Fibroblast of the aortic adventitia (primary cell): ENCODE results near the gene FARP1. TPM values are rescaled to one million over a fixed set of nuclear protein-coding genes. Genes with fewer than 3 reads are reported as not detected.

Experiments
- DNase-seq: peaks from one replicate; pipeline ENCODE4 v3.0.0-alpha.2; 2010; ENCODE audit warnings: low read depth
- H3K4me3 ChIP-seq: 2 replicates; pipeline ENCODE4 v1.5.1; 2011; ENCODE audit warnings: low read depth, mild to moderate bottlenecking, control low read depth, low read length, moderate library complexity
- CTCF ChIP-seq: IDR thresholded peaks from 2 replicates; pipeline ENCODE4 v1.5.1; 2011; ENCODE audit warnings: mild to moderate bottlenecking, low read length, control low read depth, inconsistent platforms; ENCODE audit not compliant: insufficient read depth
- total RNA-seq: library from RNA; depleted of rRNA; stranded (reverse); fragments of >200 nt; gene quantifications from 2 replicates; pipeline ENCODE4 v1.2.3, GENCODE V29; 2012; ENCODE audit warnings: low replicate concordance

FARP1 gene
- total RNA-seq, 1 donor, result 16.2 TPM

GRCh38 chr13:98188544-98189166 is 45.8 kb downstream of the FARP1 start:
- no peak for TF ChIP-seq CTCF
- DNase-seq, result no peak
- no peak overlapping the region for H3K4me3 ChIP-seq

- TF ChIP-seq CTCF, result no peak
- no peak overlapping the region for H3K4me3 ChIP-seq
- no peak for DNase-seq
These were observed 47.1 kb downstream of the FARP1 start for GRCh38 chr13:98189841-98190505.

- no peak for TF ChIP-seq CTCF
- no peak for DNase-seq
- no peak overlapping the region for H3K4me3 ChIP-seq
These were observed 48.1 kb downstream of the FARP1 start for GRCh38 chr13:98190889-98191444.

GRCh38 chr13:98192008-98192407 is 49.1 kb downstream of the FARP1 start:
- DNase-seq, result no peak
- H3K4me3 ChIP-seq, result no peak overlapping the region
- no peak for TF ChIP-seq CTCF

- TF ChIP-seq CTCF, result no peak
- no peak overlapping the region for H3K4me3 ChIP-seq
- DNase-seq, result no peak
These were observed 52.3 kb downstream of the FARP1 start for GRCh38 chr13:98195054-98195791.

- no peak overlapping the region for H3K4me3 ChIP-seq
- no peak for DNase-seq
These were observed 55.8 kb downstream of the FARP1 start for GRCh38 chr13:98198683-98199082.

More at GRCh38 chr13:98198683-98199082, 55.8 kb downstream of the FARP1 start:
- TF ChIP-seq CTCF, result no peak
